Activated CD8-positive, alpha-beta T cell treated with anti-CD3 and anti-CD28 coated beads for 36 hours (primary cell): ENCODE data around the gene KLF16. TPM values are rescaled to one million over a fixed set of nuclear protein-coding genes. Genes with fewer than 3 reads are reported as not detected.

Experiments used
- ATAC-seq: fragments of 200-7000 bp; cut with Tn5 transposase; one replicate; pipeline ENCODE4 v1.10.0; 2021; ENCODE audit warnings: mild to moderate bottlenecking, moderate library complexity
- CTCF ChIA-PET: fragments of 350-600 bp; sonication (Branson Sonifier 250); formaldehyde crosslinking; loops from one replicate; lab custom pipeline; 2021; ENCODE audit warnings: antibody characterized with exemption; lab: Charles Lee
- POLR2A ChIA-PET: fragments of 350-600 bp; sonication (Branson Sonifier 250); formaldehyde crosslinking; loops from one replicate; lab custom pipeline; 2021; ENCODE audit warnings: antibody characterized with exemption; lab: Charles Lee
- DNase-seq: peaks from one replicate; pipeline ENCODE4 v3.0.0-alpha.2; 2020
- H3K27ac Mint-ChIP-seq: one replicate; pipeline ENCODE4 v1.8.0; 2021; ENCODE audit warnings: mild to moderate bottlenecking, mixed read lengths
- H3K27me3 Mint-ChIP-seq: one replicate; pipeline ENCODE4 v1.8.0; 2021; ENCODE audit warnings: mixed read lengths
- H3K36me3 Mint-ChIP-seq: one replicate; pipeline ENCODE4 v1.8.0; 2021; ENCODE audit warnings: low read depth, mixed read lengths
- H3K4me1 Mint-ChIP-seq: one replicate; pipeline ENCODE4 v1.8.0; 2021; ENCODE audit warnings: low read depth, mixed read lengths
- H3K4me3 Mint-ChIP-seq: one replicate; pipeline ENCODE4 v1.8.0; 2021; ENCODE audit warnings: mild to moderate bottlenecking, moderate library complexity, mixed read lengths
- H3K9me3 Mint-ChIP-seq: one replicate; pipeline ENCODE4 v1.8.0; 2021; ENCODE audit warnings: mixed read lengths
- CTCF ChIP-seq: fragments of 200-600 bp; IDR thresholded peaks from one replicate; pipeline ENCODE4 v1.8.0; 2022; ENCODE audit warnings: antibody characterized with exemption, mild to moderate bottlenecking
- intact Hi-C: fragments of 100-400 bp; cut with micrococcal nuclease; formaldehyde crosslinking; loops from one replicate; pipeline ENCODE4 v1.10.0; 2022
- total RNA-seq, 2 experiments: library from RNA; stranded (reverse); gene quantifications; one replicate each; pipeline ENCODE4 v1.2.3, GENCODE V29; 2021

Gene KLF16
- total RNA-seq, 2 experiments from 2014 or later: 25.6 to 27.7 TPM

GRCh38 chr19:1909761-1910080, 46.3 kb upstream of the KLF16 start:
- Mint-ChIP-seq H3K4me1 (peaks cover 35% of the 10 kb centered on the region), H3K9me3 (no peaks in the 10 kb centered on the region), H3K27ac (no peak overlapping the region), H3K36me3 (peaks cover 5% of the 10 kb centered on the region), H3K27me3 (no peaks in the 10 kb centered on the region), H3K4me3 (no peak overlapping the region)
- DNase-seq (no peak), ATAC-seq (no peak)
- intact Hi-C loops: no loop called here
- no peak for TF ChIP-seq CTCF
- ChIA-PET POLR2A (interaction anchor here (1.1 kb wide), 1 partner anchor 81 kb away, joined by 3 read pairs; no protein-coding TSS in a partner anchor), CTCF (interaction anchor here (1.5 to 1.7 kb wide), 2 partner anchors 19 to 35 kb away, joined by 3 to 4 read pairs; no protein-coding TSS in a partner anchor)

- H3K4me3 Mint-ChIP-seq: no peak overlapping the region
- H3K27ac Mint-ChIP-seq: no peak overlapping the region
- no peak for TF ChIP-seq CTCF
- H3K36me3 Mint-ChIP-seq: peaks cover 5% of the 10 kb centered on the region
- DNase-seq (no peak), ATAC-seq (no peak)
- no peaks in the 10 kb centered on the region for H3K9me3 Mint-ChIP-seq
- peaks cover 46% of the 10 kb centered on the region for H3K4me1 Mint-ChIP-seq
- intact Hi-C loops: no loop called here
- CTCF ChIA-PET: no interaction called here
- H3K27me3 Mint-ChIP-seq: no peaks in the 10 kb centered on the region
- POLR2A ChIA-PET: no interaction called here
Observed at GRCh38 chr19:1908364-1908678, 44.9 kb upstream of the KLF16 start.

- DNase-seq (no peak), ATAC-seq (no peak)
- POLR2A ChIA-PET: no interaction called here
- TF ChIP-seq CTCF: no peak
- no peak overlapping the region for H3K27ac Mint-ChIP-seq
- intact Hi-C loops: no loop called here
- CTCF ChIA-PET: no interaction called here
- no peaks in the 10 kb centered on the region for H3K27me3 Mint-ChIP-seq
- no peaks in the 10 kb centered on the region for H3K9me3 Mint-ChIP-seq
- no peak overlapping the region for H3K4me3 Mint-ChIP-seq
- H3K4me1 Mint-ChIP-seq: peaks cover 51% of the 10 kb centered on the region
- peaks cover 5% of the 10 kb centered on the region for H3K36me3 Mint-ChIP-seq
Observed at GRCh38 chr19:1907563-1908363, 44.4 kb upstream of the KLF16 start.

GRCh38 chr19:1906985-1907562, 43.7 kb upstream of the KLF16 start:
- TF ChIP-seq CTCF: no peak
- Mint-ChIP-seq H3K27me3 (no peaks in the 10 kb centered on the region), H3K4me1 (peaks cover 51% of the 10 kb centered on the region), H3K27ac (no peak overlapping the region), H3K9me3 (no peaks in the 10 kb centered on the region), H3K4me3 (peak overlapping the region; percentile 27), H3K36me3 (peaks cover 5% of the 10 kb centered on the region)
- ATAC-seq: no peak
- ChIA-PET POLR2A (interaction anchor here (0.6 kb wide), 1 partner anchor 24 kb away, joined by 3 read pairs; no protein-coding TSS in a partner anchor), CTCF (no interaction called here)
- intact Hi-C loops: no loop called here
- no peak for DNase-seq

- H3K4me3 Mint-ChIP-seq: peak overlapping the region; percentile 87
- DNase-seq: no peak
- no peaks in the 10 kb centered on the region for H3K27me3 Mint-ChIP-seq
- peak overlapping the region; percentile 90 for H3K27ac Mint-ChIP-seq
- no peak for ATAC-seq
- POLR2A ChIA-PET: interaction anchor here (0.5 to 1.6 kb wide), 5 partner anchors 9 to 146 kb away, joined by 3 to 6 read pairs (median 3); partner anchors contain the start of gene MKNK2
- no peak for TF ChIP-seq CTCF
- peaks cover 5% of the 10 kb centered on the region for H3K36me3 Mint-ChIP-seq
- intact Hi-C loops: no loop called here
- H3K9me3 Mint-ChIP-seq: no peaks in the 10 kb centered on the region
- CTCF ChIA-PET: no interaction called here
- H3K4me1 Mint-ChIP-seq: peaks cover 51% of the 10 kb centered on the region
Observed at GRCh38 chr19:1905863-1906375, 42.5 kb upstream of the KLF16 start.
